ENCODE data around the gene MRPS25.

GRCh38 chr3:15060029-15060428 is 5.1 kb downstream of the MRPS25 start:
- TF ChIP-seq MAX (IDR thresholded peaks at IDR 0.05) = no peak
- TF ChIP-seq TAF1 (IDR thresholded peaks at IDR 0.05; ENCODE audit: low read depth) = no peak
- TF ChIP-seq CEBPB (IDR thresholded peaks at IDR 0.05) = no peak
- TF ChIP-seq YY1 (IDR thresholded peaks at IDR 0.05; ENCODE audit: low read depth) = no peak
- TF ChIP-seq CREB1 (IDR thresholded peaks at IDR 0.05; ENCODE audit: low read depth) = no peak
- no peak for TF ChIP-seq TEAD4 (IDR thresholded peaks at IDR 0.05)
- no peak for TF ChIP-seq EGR1 (IDR thresholded peaks at IDR 0.05)
- no peak for TF ChIP-seq REST (IDR thresholded peaks at IDR 0.05; ENCODE audit: low read depth)
- no peak for TF ChIP-seq EP300 (IDR thresholded peaks at IDR 0.05; ENCODE audit: borderline replicate concordance)
